ENCODE measurements around the gene CDCP1.
A peak's percentile ranks its signal among the peaks of the same experiment; 100 is the strongest.

Gene CDCP1

GRCh38 chr3:45092132-45093031 lies 53.8 kb downstream of the CDCP1 start:
- TF ChIP-seq CTCF (IDR thresholded peaks at IDR 0.05; ENCODE audit: control insufficient read depth, insufficient read depth, low read depth, low read length, missing control alignments), result peak; percentile 10
- DNase-seq (ENCODE audit: low read depth), result no peak
- H3K4me3 ChIP-seq (ENCODE audit: control insufficient read depth, low read depth, low read length), result no peak overlapping the region

GRCh38 chr3:45090855-45091254 lies 55.3 kb downstream of the CDCP1 start:
- no peak for TF ChIP-seq CTCF (IDR thresholded peaks at IDR 0.05; ENCODE audit: control insufficient read depth, insufficient read depth, low read depth, low read length, missing control alignments)
- no peak for DNase-seq (ENCODE audit: low read depth)
- no peak overlapping the region for H3K4me3 ChIP-seq (ENCODE audit: control insufficient read depth, low read depth, low read length)

GRCh38 chr3:45088543-45089358 lies 57.4 kb downstream of the CDCP1 start:
- DNase-seq (ENCODE audit: low read depth), result no peak
- H3K4me3 ChIP-seq (ENCODE audit: control insufficient read depth, low read depth, low read length), result no peak overlapping the region
- no peak for TF ChIP-seq CTCF (IDR thresholded peaks at IDR 0.05; ENCODE audit: control insufficient read depth, insufficient read depth, low read depth, low read length, missing control alignments)

- no peak for TF ChIP-seq CTCF (IDR thresholded peaks at IDR 0.05; ENCODE audit: control insufficient read depth, insufficient read depth, low read depth, low read length, missing control alignments)
- H3K4me3 ChIP-seq (ENCODE audit: control insufficient read depth, low read depth, low read length), result no peak overlapping the region
- no peak for DNase-seq (ENCODE audit: low read depth)
These were observed 59.0 kb downstream of the CDCP1 start for GRCh38 chr3:45087155-45087554.

GRCh38 chr3:45084820-45085816 lies 61.1 kb downstream of the CDCP1 start:
- TF ChIP-seq CTCF (IDR thresholded peaks at IDR 0.05; ENCODE audit: control insufficient read depth, insufficient read depth, low read depth, low read length, missing control alignments), result peak; percentile 23
- DNase-seq (ENCODE audit: low read depth), result peak; percentile 82
- H3K4me3 ChIP-seq (ENCODE audit: control insufficient read depth, low read depth, low read length), result no peak overlapping the region

GRCh38 chr3:45084361-45084760 lies 61.8 kb downstream of the CDCP1 start:
- no peak for TF ChIP-seq CTCF (IDR thresholded peaks at IDR 0.05; ENCODE audit: control insufficient read depth, insufficient read depth, low read depth, low read length, missing control alignments)
- H3K4me3 ChIP-seq (ENCODE audit: control insufficient read depth, low read depth, low read length), result no peak overlapping the region
- no peak for DNase-seq (ENCODE audit: low read depth)
